EH (cell line): ENCODE data around the gene RHBDL2.
"Not testable (repeated sequence)": the region's sequence is repeated elsewhere in the genome, so short reads cannot be mapped to it uniquely, and the experiment has no call there.

Experiments
- DNase-seq: peaks from one replicate; pipeline ENCODE4 v3.0.0-alpha.2; 2015; ENCODE audit warnings: low read depth

RHBDL2 gene

DNA sequence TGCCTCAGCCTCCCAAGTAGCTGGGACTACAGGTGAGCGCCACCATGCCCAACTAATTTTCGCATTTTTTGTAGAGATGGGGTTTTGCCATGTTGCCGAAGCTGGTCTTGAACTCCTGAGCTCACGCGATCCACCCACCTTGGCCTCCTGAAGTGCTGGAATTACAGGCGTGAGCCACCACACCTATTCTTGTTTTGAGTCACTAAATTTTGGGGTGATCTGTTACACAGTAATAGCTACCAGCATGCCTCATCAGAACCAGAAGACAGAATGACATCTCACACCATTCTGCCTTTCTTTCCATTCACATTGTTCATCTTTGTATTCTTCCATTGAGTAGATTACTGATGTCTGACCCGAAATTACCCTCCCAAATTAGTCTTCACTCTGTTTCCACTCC, 9.1 kb downstream of the RHBDL2 start:
- DNase-seq, result no peak

- no peak for DNase-seq
Observed at GRCh38 chr1:38929476-38929875, 12.2 kb downstream of the RHBDL2 start.

- no peak for DNase-seq
Observed at GRCh38 chr1:38929054-38929453, 12.6 kb downstream of the RHBDL2 start.

GRCh38 chr1:38926091-38926490, 15.5 kb downstream of the RHBDL2 start:
- DNase-seq, result no peak

- DNase-seq, result no peak
Observed at GRCh38 chr1:38925391-38925790, 16.2 kb downstream of the RHBDL2 start.

DNA sequence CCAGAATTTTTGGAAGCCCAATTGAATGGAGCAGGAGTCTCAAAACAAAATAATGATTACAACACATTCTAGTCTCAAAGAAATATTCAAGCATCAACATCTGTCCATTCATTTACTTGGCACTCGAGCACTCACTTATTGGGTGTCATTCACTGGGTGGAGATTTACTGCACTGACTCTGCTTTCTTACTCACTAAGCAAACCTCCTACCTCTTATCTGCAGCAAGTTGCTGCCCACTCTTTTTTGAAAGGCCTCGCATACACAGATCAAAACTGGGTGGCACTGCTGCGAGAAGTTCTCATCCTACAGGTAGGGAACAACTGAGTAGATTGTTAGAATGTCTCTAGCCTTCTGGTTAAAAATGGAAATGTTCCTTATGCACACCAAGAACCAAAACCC, 18.0 kb downstream of the RHBDL2 start:
- no peak for DNase-seq

DNA sequence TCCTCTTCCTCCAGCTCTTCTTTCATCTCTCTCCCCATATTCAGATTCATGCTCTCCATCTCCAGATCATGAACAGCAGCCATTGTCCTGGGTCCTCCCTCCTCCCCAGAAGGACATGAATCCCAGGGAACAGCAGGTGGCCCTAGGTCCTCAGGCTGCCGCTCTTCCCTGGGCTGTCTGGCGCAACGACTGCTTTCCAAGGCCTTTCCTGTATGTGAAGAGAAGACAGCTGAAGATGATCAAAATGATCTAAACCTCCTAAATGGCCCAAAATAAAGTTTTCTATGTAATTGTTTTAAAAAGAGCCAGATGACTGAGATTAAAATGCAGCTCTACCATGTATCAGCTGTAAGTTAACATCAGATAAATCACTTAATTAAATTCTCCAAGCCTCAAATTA, 22.5 kb downstream of the RHBDL2 start:
- DNase-seq, result peak; percentile 35

GRCh38 chr1:38918568-38918967, 23.1 kb downstream of the RHBDL2 start:
- no peak for DNase-seq

- DNase-seq, result no peak
Observed at GRCh38 chr1:38917772-38918171, 23.9 kb downstream of the RHBDL2 start.

GRCh38 chr1:38917337-38917736, 24.3 kb downstream of the RHBDL2 start:
- no peak for DNase-seq

- no peak for DNase-seq
Observed at GRCh38 chr1:38915352-38915948, 26.2 kb downstream of the RHBDL2 start.

GRCh38 chr1:38914908-38915307, 26.7 kb downstream of the RHBDL2 start:
- not testable (repeated sequence) for DNase-seq

GRCh38 chr1:38908821-38909220, 32.8 kb downstream of the RHBDL2 start:
- no peak for DNase-seq

DNA sequence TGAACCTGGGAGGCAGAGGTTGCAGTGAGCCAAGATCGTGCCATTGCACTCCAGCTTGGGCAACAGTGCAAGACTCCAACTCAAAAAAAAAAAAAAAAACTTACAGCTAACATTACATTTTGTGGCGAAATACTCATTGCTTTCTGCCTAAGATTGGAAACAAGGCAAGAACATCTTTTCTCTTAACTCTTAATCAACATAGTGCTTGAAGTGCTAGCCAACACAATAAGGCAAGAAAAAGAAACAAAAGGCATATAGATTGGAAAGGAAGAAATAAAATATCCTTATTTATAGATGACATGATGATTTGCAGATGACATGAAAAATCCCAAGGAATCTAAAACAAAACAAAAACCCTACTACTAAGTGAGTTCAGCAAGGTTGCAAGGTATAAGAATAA, 35.6 kb downstream of the RHBDL2 start:
- no peak for DNase-seq

GRCh38 chr1:38899560-38899959, 42.1 kb downstream of the RHBDL2 start:
- DNase-seq, result no peak

DNA sequence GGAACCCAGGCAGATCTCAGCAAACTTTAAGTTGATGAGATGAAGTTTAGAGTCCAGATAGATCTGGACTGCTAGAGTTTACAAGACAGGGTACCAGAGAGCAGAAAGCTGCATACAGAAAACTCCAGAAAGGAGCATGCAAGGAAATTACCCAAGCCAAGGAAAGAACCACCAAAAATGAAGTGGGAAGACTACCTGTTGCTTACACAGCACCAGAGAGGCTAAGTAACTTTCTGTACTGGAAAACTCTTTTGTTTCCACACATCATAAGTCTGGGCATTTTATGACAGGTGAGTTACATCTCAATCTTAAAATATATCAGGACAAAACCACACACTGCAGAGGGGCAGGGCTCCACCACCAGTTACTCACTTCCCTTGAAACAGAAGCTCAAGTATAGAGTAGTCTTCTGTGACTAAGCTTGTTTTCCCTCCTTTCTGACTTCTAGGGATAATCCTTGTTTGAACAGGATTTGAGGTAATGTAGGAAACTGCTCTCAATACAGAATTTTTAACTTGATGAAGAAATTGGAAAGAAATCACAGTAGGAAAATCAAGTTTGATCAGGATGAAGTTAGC, 42.9 kb downstream of the RHBDL2 start:
- no peak for DNase-seq

- DNase-seq, result no peak
Observed at GRCh38 chr1:38896169-38896568, 45.5 kb downstream of the RHBDL2 start.

DNA sequence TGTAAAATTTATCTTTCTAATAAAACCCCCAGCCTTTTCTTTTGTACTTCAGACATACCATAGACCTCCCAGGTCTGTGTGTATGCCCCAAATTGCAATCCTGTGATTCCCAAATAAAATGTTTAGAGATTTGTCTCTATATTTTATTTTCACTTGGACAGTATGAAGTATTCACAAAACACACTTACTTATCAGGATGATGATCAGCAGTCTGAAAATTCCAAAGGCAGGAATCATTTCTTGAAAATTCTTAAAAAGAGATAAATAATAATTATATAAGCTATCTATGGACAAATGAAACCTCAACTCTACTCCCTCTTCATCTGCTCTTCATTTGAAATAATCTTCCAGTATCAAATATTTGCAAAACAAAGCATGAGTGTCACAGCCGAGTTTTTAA, 48.7 kb downstream of the RHBDL2 start:
- peak; percentile 17 for DNase-seq

DNA sequence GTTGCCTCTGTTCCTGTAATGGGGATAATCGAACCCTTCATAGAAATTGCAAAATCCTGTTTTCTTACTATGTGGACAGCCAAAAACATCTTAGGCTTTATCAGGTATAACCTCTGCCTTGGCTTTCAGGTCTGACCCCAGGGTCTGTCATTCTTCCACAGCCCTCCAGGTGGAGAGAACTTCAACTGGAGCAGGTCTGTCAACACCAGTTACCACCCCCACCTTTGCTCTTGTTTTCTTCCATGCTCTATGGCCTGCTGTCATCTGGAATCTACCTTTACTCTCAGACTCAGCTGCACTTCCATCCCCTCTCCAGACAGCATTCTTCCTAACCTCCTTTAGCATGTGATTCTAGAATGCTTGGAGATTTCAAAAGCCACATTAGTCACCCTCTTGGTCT, 49.9 kb downstream of the RHBDL2 start:
- no peak for DNase-seq

DNA sequence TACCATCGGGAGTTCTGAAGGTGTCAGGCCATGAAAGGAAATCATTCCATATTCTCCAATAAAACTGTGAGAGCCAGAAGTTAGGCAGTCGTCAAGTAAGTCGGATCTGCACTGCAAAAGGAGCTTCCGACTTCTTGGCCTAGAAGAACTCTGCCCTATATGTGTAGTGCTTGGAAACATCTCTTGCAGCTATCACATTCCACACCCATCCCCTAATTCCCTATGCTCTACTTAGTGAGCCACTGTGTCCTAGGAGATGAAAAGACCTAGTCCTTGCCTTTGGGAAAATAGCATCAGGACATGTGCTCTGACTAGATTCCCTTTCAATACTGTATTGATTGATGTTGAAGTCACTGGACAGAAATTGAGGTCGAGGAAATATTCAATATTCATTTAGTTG, 52.0 kb downstream of the RHBDL2 start:
- no peak for DNase-seq

DNA sequence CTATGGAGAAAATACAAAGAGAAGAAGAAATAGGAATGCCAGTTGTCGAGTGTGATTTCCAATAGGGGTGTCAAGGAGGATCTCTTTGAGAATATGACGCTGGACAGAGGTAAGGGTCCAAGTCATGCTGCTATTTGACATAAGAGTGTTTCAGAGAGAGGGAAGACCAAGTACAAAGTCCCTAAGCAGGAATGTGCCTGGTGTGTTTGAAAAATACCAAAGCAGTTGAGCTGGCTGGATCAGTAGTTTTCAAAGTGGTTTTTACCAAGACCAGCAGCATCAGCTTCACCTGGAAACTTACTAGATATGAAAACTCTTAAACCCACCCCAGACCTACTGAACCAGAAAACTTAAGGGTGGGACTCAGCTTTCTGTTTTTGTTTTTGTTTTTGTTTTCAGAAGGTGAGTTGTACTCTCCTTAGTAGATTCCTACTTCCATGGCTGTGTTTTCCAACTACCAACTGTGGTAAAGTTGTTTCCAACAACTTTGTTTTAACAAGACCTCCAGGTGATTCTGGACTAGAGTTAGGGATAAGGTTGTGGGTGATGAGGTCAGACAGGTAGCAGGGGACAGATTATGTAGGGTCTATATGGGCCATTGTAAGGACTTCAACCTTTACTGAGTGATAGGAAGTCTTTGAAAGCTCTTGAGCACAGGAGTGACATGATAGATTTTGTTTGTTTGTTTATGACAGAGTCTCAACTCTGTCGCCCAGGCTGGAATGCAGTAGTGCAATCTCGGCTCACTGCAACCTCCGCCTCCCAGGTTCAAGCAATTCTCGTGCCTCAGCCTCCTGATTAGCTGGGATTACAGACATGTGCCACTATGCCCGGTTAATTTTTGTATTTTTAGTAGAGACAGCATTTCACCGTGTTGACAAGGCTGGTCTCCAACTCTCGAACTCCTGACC, 53.0 kb downstream of the RHBDL2 start:
- no peak for DNase-seq

DNA sequence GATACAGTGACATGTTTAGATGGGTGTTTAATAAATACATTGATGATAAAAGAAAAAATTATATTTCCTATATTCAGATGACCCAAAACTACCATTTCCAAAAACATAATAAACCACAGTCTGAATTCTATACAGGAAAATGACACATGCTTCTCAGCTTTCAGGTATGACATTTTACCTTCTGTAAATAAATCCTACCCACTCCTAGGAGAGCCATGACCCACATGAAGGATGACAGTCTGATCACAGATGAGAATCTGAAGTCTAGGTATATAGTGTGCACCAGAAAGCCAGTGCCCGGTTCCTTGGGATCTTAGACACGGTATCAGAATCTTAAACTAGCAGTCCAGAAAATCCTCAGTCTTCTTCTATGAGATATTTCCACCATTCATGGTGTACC, 56.5 kb downstream of the RHBDL2 start:
- no peak for DNase-seq

GRCh38 chr1:38881487-38881886, 60.1 kb downstream of the RHBDL2 start, which contains the start of gene GJA9:
GJA9 (minus strand) TSS chr1:38881587; CDS start chr1:38876098, 5,489 bp downstream.
- DNase-seq, result no peak
